ENCODE measurements around the gene JMJD6.

DNA sequence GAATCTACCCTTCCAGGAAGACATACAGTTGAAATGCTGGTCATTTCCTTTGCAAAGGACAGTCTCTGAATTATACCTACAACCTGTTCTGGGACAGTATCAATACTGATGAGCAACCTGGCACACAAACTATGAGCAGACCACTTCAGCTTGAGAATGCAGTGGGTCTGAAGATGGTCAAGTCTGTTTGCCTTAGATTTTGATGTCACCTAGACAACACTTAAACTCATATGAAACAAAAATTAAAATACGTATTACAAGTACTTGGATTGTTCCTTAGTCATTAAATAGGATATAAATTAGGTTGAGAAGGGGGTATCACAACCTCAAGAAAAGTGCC is 7.2 kb upstream of the JMJD6 start:
- TF ChIP-seq POLR2AphosphoS5 (IDR thresholded peaks at IDR 0.05; ENCODE audit: low read depth, low read length) (no peak), TAF1 (IDR thresholded peaks at IDR 0.05; ENCODE audit: borderline replicate concordance, insufficient read depth, low read length) (no peak), SIN3A (IDR thresholded peaks at IDR 0.05; ENCODE audit: borderline replicate concordance, insufficient read depth, low read length) (no peak), FOXP2 (optimal IDR thresholded peaks at IDR 0.05; ENCODE audit: borderline replicate concordance, extremely low read depth, extremely low read length, insufficient read depth) (no peak)
- TF ChIP-seq, protein P1, sequence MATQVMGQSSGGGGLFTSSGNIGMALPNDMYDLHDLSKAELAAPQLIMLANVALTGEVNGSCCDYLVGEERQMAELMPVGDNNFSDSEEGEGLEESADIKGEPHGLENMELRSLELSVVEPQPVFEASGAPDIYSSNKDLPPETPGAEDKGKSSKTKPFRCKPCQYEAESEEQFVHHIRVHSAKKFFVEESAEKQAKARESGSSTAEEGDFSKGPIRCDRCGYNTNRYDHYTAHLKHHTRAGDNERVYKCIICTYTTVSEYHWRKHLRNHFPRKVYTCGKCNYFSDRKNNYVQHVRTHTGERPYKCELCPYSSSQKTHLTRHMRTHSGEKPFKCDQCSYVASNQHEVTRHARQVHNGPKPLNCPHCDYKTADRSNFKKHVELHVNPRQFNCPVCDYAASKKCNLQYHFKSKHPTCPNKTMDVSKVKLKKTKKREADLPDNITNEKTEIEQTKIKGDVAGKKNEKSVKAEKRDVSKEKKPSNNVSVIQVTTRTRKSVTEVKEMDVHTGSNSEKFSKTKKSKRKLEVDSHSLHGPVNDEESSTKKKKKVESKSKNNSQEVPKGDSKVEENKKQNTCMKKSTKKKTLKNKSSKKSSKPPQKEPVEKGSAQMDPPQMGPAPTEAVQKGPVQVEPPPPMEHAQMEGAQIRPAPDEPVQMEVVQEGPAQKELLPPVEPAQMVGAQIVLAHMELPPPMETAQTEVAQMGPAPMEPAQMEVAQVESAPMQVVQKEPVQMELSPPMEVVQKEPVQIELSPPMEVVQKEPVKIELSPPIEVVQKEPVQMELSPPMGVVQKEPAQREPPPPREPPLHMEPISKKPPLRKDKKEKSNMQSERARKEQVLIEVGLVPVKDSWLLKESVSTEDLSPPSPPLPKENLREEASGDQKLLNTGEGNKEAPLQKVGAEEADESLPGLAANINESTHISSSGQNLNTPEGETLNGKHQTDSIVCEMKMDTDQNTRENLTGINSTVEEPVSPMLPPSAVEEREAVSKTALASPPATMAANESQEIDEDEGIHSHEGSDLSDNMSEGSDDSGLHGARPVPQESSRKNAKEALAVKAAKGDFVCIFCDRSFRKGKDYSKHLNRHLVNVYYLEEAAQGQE (IDR thresholded peaks at IDR 0.05; ENCODE audit: insufficient read depth in 1 of 2, low read depth in 2 of 2, low read length in 2 of 2) = no peak
